Tibial nerve (tissue), 4 donors: ENCODE results near the gene ATP1B1.

Experiments used
- CTCF ChIP-seq, 5 experiments: fragments of 200-600 bp in 3 of 5; fragments of 450-650 bp in 2 of 5; sonication (generic) in 3 of 5; IDR thresholded peaks; one replicate each; pipeline ENCODE4 v1.5.1; 2016 to 2019; ENCODE audit warnings: antibody characterized with exemption in 5 of 5, mild to moderate bottlenecking in 3 of 5, moderate library complexity in 2 of 5
- EP300 ChIP-seq, 2 donors: sonication (generic); formaldehyde crosslinking; IDR thresholded peaks; one replicate each; pipeline ENCODE4 v1.6.1; 2017; ENCODE audit warnings: antibody characterized with exemption in 2 of 2, mild to moderate bottlenecking in 1 of 2
- POLR2A ChIP-seq, 2 donors: fragments of 450-650 bp; IDR thresholded peaks; one replicate each; pipeline ENCODE4 v1.6.1; 2017; ENCODE audit warnings: antibody characterized with exemption in 2 of 2, mild to moderate bottlenecking in 2 of 2, moderate library complexity in 2 of 2

- no peak for TF ChIP-seq CTCF (IDR thresholded peaks at IDR 0.05)
- no peak for TF ChIP-seq POLR2A (IDR thresholded peaks at IDR 0.05)
- peak in 1 of 2 donors; percentile 51 for TF ChIP-seq EP300 (IDR thresholded peaks at IDR 0.05)
These were observed 46.3 kb upstream of the ATP1B1 start for GRCh38 chr1:169060043-169060722.
